GM19238 (cell line): ENCODE results near the gene VWC2.

Source experiments
- DNase-seq: peaks from one replicate; pipeline ENCODE4 v3.0.0; 2011; ENCODE audit warnings: low spot score; ENCODE audit not compliant: insufficient read length

Gene VWC2

GRCh38 chr7:49931627-49932026, 158.2 kb downstream of the VWC2 start:
- DNase-seq = no peak

DNA sequence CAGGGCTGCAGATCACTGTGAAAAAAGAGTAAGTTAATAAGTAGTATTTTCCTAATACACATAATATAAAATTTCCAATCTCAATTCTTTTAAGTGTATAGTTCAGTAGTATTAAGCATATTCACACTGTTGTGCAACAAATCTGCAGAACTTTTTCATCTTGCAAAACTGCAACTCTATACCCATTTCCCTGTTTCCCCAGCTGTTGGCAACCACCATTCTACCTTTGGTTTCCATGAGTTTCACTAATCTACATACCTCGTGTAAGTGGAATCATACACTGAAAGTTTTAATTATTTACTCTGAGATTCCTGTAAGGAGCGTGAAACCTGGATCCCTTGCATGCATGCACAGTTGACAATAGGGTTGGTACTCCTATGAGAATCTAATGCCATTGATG, 164.2 kb downstream of the VWC2 start:
- no peak for DNase-seq
